Measurements from ENCODE around the gene PHF20. TPM values are rescaled to one million over a fixed set of nuclear protein-coding genes. Genes with fewer than 3 reads are reported as not detected.

Gene PHF20
- total and polyA plus RNA-seq, 2 of the 13 experiments (the other 11 are each of a cell fraction or from before 2014, with no cell fraction given) = 22.8 to 34.1 TPM

DNA sequence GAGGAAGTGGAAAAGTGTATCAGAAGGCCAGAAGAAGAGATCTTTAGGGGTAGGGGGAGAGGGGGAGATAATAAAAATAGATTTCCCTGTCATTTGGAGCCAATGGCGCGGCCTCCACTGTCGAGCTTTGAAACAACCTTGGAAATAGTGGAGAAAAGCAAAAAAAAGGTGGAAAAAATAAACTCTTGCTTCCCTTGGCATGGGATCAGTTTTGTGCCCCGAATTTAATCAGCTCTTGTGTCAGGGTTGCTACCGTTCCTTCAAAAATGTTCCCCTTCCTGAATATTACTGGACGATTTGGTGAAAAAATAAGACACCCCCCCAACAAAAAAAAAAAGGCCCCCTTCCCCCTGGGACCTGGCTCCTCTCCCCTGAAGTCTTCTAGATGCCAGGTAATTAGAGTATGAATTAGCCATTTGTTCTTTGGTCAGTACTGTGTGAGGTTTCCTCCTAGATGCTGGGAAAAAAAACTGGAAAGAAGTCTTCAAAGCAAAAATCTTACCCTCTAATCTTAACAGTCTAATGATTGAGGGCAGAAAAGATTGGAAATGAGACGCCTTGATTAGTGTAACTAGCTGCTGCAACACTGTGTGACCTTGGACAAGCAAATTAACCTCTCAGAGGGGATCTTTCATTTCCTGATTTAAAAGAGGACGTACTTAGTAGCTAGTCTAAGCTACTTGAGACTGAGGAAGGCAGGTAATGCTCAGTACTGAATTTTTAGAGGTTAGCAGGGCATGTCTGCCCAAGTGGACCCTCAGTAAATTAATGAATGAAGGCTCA is 28.9 kb upstream of the PHF20 start (continued):
- TF ChIP-seq, protein P1, sequence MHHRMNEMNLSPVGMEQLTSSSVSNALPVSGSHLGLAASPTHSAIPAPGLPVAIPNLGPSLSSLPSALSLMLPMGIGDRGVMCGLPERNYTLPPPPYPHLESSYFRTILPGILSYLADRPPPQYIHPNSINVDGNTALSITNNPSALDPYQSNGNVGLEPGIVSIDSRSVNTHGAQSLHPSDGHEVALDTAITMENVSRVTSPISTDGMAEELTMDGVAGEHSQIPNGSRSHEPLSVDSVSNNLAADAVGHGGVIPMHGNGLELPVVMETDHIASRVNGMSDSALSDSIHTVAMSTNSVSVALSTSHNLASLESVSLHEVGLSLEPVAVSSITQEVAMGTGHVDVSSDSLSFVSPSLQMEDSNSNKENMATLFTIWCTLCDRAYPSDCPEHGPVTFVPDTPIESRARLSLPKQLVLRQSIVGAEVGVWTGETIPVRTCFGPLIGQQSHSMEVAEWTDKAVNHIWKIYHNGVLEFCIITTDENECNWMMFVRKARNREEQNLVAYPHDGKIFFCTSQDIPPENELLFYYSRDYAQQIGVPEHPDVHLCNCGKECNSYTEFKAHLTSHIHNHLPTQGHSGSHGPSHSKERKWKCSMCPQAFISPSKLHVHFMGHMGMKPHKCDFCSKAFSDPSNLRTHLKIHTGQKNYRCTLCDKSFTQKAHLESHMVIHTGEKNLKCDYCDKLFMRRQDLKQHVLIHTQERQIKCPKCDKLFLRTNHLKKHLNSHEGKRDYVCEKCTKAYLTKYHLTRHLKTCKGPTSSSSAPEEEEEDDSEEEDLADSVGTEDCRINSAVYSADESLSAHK (CRISPR knock-in tag; IDR thresholded peaks at IDR 0.05; ENCODE audit: borderline replicate concordance) = 0 out of 2 replicates have a peak, but pooled peaks have one; percentile 66
- peak; percentile 55; the same call in 1 of the 2 replicates for TF ChIP-seq RBFOX2 (IDR thresholded peaks at IDR 0.05; ENCODE audit: low read depth, low read length)
- no peak for TF ChIP-seq ZZZ3 (CRISPR knock-in tag; IDR thresholded peaks at IDR 0.05; ENCODE audit: borderline replicate concordance)
- TF ChIP-seq ZBTB2 (CRISPR knock-in tag; IDR thresholded peaks at IDR 0.05; ENCODE audit: low read depth) = no peak
- no peak for TF ChIP-seq ZBTB20 (CRISPR knock-in tag; IDR thresholded peaks at IDR 0.05; ENCODE audit: borderline replicate concordance, low read depth)
- TF ChIP-seq DR1 (CRISPR knock-in tag; IDR thresholded peaks at IDR 0.05) = no peak
- TF ChIP-seq JARID2 (CRISPR knock-in tag; IDR thresholded peaks at IDR 0.05; ENCODE audit: insufficient replicate concordance) = no peak
- TF ChIP-seq RBM39 (IDR thresholded peaks at IDR 0.05; ENCODE audit: low read depth, low read length, poor library complexity, severe bottlenecking) = no peak
- TF ChIP-seq KDM5B (CRISPR knock-in tag; IDR thresholded peaks at IDR 0.05; ENCODE audit: borderline replicate concordance) = no peak
- no peak for TF ChIP-seq ZBTB38 (CRISPR knock-in tag; IDR thresholded peaks at IDR 0.05)
- TF ChIP-seq NCOA1 (CRISPR knock-in tag; IDR thresholded peaks at IDR 0.05) = no peak
- TF ChIP-seq IKZF1 (IDR thresholded peaks at IDR 0.05) = no peak
- TF ChIP-seq ZNF556 (CRISPR knock-in tag; IDR thresholded peaks at IDR 0.05; ENCODE audit: borderline replicate concordance) = no peak
- peak; percentile 33 for TF ChIP-seq RBM22 (optimal IDR thresholded peaks at IDR 0.05; ENCODE audit: low read length)
- TF ChIP-seq ZNF318 (CRISPR knock-in tag; IDR thresholded peaks at IDR 0.05) = no peak
- TF ChIP-seq NCOR1 (IDR thresholded peaks at IDR 0.05; ENCODE audit: borderline replicate concordance, low read length) = no peak
- TF ChIP-seq CENPX (CRISPR knock-in tag; IDR thresholded peaks at IDR 0.05) = no peak
